Measurements from ENCODE around the gene KIR3DL3. TPM values are rescaled to one million over a fixed set of nuclear protein-coding genes. Genes with fewer than 3 reads are reported as not detected.
"Not testable (repeated sequence)": the region's sequence is repeated elsewhere in the genome, so short reads cannot be mapped to it uniquely, and the experiment has no call there.

Gene KIR3DL3
- total RNA-seq, 1 experiment from 2014 or later, result not detected

DNA sequence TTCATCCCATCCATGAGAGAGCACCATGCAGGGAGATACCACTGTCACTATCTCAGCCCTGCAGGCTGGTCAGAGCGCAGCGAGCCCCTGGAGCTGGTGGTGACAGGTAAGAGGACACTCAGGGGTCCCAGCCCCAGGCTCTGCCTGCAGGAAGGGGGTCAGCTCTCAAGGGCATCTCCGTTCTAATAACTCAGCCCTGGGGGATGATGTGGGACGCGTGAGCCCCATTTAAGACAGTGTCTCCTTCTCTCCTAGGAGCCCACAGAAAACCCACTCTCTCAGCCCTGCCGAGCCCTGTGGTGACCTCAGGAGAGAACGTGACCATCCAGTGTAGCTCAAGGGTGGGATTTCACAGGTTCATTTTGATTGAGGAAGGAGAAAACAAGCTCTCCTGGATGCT lies 15.5 kb upstream of the KIR3DL3 start:
- no peak for DNase-seq (ENCODE audit: low spot score)
- H3K27me3 ChIP-seq (replicated peaks; ENCODE audit: insufficient read depth, low read depth, low read length, poor library complexity), result peaks cover 3% of the 10 kb centered on the region
- ChIA-PET CTCF (no interaction called here), POLR2A (ENCODE audit: low non-redundant PET) (no interaction called here)
- no peak overlapping the region for H3K4me3 ChIP-seq (ENCODE audit: low read depth, low read length, poor library complexity, severe bottlenecking)
- no peaks in the 10 kb centered on the region for H3K9me3 ChIP-seq (ENCODE audit: low read depth, low read length, poor library complexity, severe bottlenecking)
- no peaks in the 10 kb centered on the region for H3K36me3 ChIP-seq (ENCODE audit: insufficient read depth, low read length, poor library complexity, severe bottlenecking)
- TF ChIP-seq, protein P1, sequence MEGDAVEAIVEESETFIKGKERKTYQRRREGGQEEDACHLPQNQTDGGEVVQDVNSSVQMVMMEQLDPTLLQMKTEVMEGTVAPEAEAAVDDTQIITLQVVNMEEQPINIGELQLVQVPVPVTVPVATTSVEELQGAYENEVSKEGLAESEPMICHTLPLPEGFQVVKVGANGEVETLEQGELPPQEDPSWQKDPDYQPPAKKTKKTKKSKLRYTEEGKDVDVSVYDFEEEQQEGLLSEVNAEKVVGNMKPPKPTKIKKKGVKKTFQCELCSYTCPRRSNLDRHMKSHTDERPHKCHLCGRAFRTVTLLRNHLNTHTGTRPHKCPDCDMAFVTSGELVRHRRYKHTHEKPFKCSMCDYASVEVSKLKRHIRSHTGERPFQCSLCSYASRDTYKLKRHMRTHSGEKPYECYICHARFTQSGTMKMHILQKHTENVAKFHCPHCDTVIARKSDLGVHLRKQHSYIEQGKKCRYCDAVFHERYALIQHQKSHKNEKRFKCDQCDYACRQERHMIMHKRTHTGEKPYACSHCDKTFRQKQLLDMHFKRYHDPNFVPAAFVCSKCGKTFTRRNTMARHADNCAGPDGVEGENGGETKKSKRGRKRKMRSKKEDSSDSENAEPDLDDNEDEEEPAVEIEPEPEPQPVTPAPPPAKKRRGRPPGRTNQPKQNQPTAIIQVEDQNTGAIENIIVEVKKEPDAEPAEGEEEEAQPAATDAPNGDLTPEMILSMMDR (conservative IDR thresholded peaks at IDR 0.05; ENCODE audit: low read depth, low read length), result no peak
- TF ChIP-seq EZH2 (IDR thresholded peaks at IDR 0.05; ENCODE audit: borderline replicate concordance, low read depth, low read length, poor library complexity, severe bottlenecking), result no peak
- intact Hi-C loops (cut with micrococcal nuclease; ENCODE audit: unreplicated experiment), result no loop called here
- BruUV-seq (replicated peaks), result no TSS peak
- H3K27ac ChIP-seq (ENCODE audit: low read depth, low read length, poor library complexity, severe bottlenecking), result no peak overlapping the region
- H3K4me1 ChIP-seq (ENCODE audit: insufficient read depth, low read length, poor library complexity, severe bottlenecking), result no peaks in the 10 kb centered on the region

DNA sequence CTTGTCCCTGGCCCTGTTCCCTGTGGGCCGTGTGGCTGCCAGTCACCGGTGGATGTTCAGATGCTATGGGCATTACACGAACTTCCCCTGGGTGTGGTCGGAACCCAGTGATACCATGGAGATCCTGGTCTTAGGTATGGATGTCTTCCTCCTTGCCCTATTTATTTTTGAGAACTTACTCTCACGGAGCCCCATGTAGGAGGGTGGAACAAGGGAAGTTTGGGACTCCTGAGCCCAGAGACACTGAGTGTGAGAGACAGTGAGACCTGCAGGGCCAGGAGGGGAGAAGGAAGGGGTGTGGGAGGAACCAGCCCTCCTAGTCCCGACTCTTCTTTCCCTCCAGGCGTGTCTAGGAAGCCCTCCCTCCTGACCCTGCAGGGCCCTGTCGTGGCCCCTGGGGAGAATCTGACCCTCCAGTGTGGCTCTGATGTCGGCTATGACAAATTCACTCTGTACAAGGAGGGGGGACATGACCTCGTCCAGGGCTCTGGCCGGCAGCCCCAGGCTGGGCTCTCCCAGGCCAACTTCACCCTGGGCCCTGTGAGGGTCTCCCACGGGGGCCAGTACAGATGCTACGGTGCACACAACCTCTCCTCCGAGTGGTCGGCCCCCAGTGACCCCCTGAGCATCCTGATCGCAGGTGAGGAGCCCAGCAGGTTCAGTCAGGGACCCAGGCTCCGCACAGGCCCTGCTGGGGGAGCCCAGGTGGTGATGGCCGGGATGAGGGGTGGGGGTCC lies 14.9 kb upstream of the KIR3DL3 start:
- Histone ChIP-seq H3K27me3 (replicated peaks; ENCODE audit: insufficient read depth, low read depth, low read length, poor library complexity) (peaks cover 3% of the 10 kb centered on the region), H3K9me3 (ENCODE audit: low read depth, low read length, poor library complexity, severe bottlenecking) (no peaks in the 10 kb centered on the region), H3K4me1 (ENCODE audit: insufficient read depth, low read length, poor library complexity, severe bottlenecking) (no peaks in the 10 kb centered on the region), H3K4me3 (ENCODE audit: low read depth, low read length, poor library complexity, severe bottlenecking) (no peak overlapping the region), H3K36me3 (ENCODE audit: insufficient read depth, low read length, poor library complexity, severe bottlenecking) (no peaks in the 10 kb centered on the region), H3K27ac (ENCODE audit: low read depth, low read length, poor library complexity, severe bottlenecking) (no peak overlapping the region)
- ChIA-PET POLR2A (ENCODE audit: low non-redundant PET) (no interaction called here), CTCF (no interaction called here)
- TF ChIP-seq EZH2 (IDR thresholded peaks at IDR 0.05; ENCODE audit: borderline replicate concordance, low read depth, low read length, poor library complexity, severe bottlenecking), result no peak
- TF ChIP-seq, protein P1 (conservative IDR thresholded peaks at IDR 0.05; ENCODE audit: low read depth, low read length), result no peak
- DNase-seq (ENCODE audit: low spot score), result no peak
- BruUV-seq (replicated peaks), result no TSS peak
- intact Hi-C loops (cut with micrococcal nuclease; ENCODE audit: unreplicated experiment), result no loop called here

DNA sequence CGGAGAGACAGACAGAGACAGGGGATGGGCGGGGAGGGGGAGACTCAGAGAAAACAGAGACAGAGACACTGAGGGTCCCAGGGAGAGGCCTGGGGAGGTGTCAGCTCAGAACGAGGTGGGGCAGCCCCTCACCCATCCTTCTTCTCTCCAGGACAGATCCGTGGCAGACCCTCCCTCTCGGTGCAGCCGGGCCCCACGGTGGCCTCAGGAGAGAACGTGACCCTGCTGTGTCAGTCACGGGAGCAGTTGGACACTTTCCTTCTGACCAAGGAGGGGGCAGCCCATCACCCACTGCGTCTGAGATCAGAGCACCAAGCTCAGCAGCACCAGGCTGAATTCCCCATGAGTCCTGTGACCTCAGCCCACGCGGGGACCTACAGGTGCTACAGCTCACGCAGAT lies 14.3 kb upstream of the KIR3DL3 start:
- H3K4me1 ChIP-seq (ENCODE audit: insufficient read depth, low read length, poor library complexity, severe bottlenecking); POLR2A ChIA-PET (ENCODE audit: low non-redundant PET); H3K27ac ChIP-seq (ENCODE audit: low read depth, low read length, poor library complexity, severe bottlenecking); CTCF ChIA-PET; intact Hi-C loops (cut with micrococcal nuclease; ENCODE audit: unreplicated experiment); H3K4me3 ChIP-seq (ENCODE audit: low read depth, low read length, poor library complexity, severe bottlenecking); BruUV-seq (replicated peaks); H3K36me3 ChIP-seq (ENCODE audit: insufficient read depth, low read length, poor library complexity, severe bottlenecking); DNase-seq (ENCODE audit: low spot score); H3K9me3 ChIP-seq (ENCODE audit: low read depth, low read length, poor library complexity, severe bottlenecking); H3K27me3 ChIP-seq (replicated peaks; ENCODE audit: insufficient read depth, low read depth, low read length, poor library complexity): not testable (repeated sequence)

DNA sequence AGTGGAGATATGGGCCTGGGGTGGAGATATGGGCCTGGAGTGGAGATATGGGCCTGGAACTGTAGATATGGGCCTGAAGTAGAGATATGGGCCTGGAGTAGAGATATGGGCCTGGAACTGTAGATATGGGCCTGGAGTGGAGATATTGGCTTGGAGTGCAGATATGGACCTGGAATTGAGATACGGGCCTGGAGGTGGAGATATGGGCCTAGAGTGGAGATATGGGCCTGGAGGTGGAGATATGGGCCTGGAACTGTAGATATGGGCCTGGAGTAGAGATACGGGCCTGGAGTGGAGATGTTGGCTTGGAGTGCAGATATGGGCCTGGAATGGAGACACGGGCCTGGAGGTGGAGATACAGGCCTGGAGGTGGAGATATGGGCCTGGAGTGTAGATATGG lies 402 bp downstream of the KIR3DL3 start:
- Histone ChIP-seq H3K9me3 (ENCODE audit: low read depth, low read length, poor library complexity, severe bottlenecking) (peaks cover 20% of the 10 kb centered on the region), H3K27me3 (replicated peaks; ENCODE audit: insufficient read depth, low read depth, low read length, poor library complexity) (peaks cover 9% of the 10 kb centered on the region), H3K4me1 (ENCODE audit: insufficient read depth, low read length, poor library complexity, severe bottlenecking) (no peaks in the 10 kb centered on the region), H3K36me3 (ENCODE audit: insufficient read depth, low read length, poor library complexity, severe bottlenecking) (no peaks in the 10 kb centered on the region), H3K4me3 (ENCODE audit: low read depth, low read length, poor library complexity, severe bottlenecking) (no peak overlapping the region), H3K27ac (ENCODE audit: low read depth, low read length, poor library complexity, severe bottlenecking) (no peak overlapping the region)
- BruUV-seq (replicated peaks), result no TSS peak
- DNase-seq (ENCODE audit: low spot score), result no peak
- ChIA-PET CTCF (no interaction called here), POLR2A (ENCODE audit: low non-redundant PET) (no interaction called here)
- no peak for TF ChIP-seq EZH2 (IDR thresholded peaks at IDR 0.05; ENCODE audit: borderline replicate concordance, low read depth, low read length, poor library complexity, severe bottlenecking)
- intact Hi-C loops (cut with micrococcal nuclease; ENCODE audit: unreplicated experiment), result no loop called here

All from A673 (cell line).